Suprapubic skin (tissue), 4 donors: Measurements from ENCODE around the gene DNA2. TPM values are rescaled to one million over a fixed set of nuclear protein-coding genes. Genes with fewer than 3 reads are reported as not detected.

Experiments used
- DNase-seq, 2 donors: peaks; one replicate each; pipeline ENCODE4 v3.0.0-alpha.2; 2019; ENCODE audit warnings: low spot score in 2 of 2
- H3K27ac ChIP-seq: fragments of 200-600 bp; sonication (generic); one replicate; pipeline ENCODE4 v1.5.1; 2019
- H3K27me3 ChIP-seq: fragments of 200-600 bp; sonication (generic); one replicate; pipeline ENCODE4 v1.5.1; 2019
- H3K36me3 ChIP-seq: fragments of 200-600 bp; sonication (generic); one replicate; pipeline ENCODE4 v1.5.1; 2019
- H3K4me1 ChIP-seq: fragments of 200-600 bp; sonication (generic); one replicate; pipeline ENCODE4 v1.5.1; 2019
- H3K4me3 ChIP-seq: fragments of 200-600 bp; sonication (generic); one replicate; pipeline ENCODE4 v1.5.1; 2019; ENCODE audit warnings: mild to moderate bottlenecking
- H3K9me3 ChIP-seq: fragments of 200-600 bp; sonication (generic); one replicate; pipeline ENCODE4 v1.5.1; 2019
- CTCF ChIP-seq, 2 donors: fragments of 200-600 bp in 1 of 2; fragments of 450-650 bp in 1 of 2; sonication (generic) in 1 of 2; IDR thresholded peaks; one replicate each; pipeline ENCODE4 v1.5.1; 2016 to 2019; ENCODE audit warnings: antibody characterized with exemption in 2 of 2, mild to moderate bottlenecking in 1 of 2, moderate library complexity in 1 of 2
- EP300 ChIP-seq: sonication (generic); formaldehyde crosslinking; IDR thresholded peaks from one replicate; pipeline ENCODE4 v1.6.1; 2017; ENCODE audit warnings: antibody characterized with exemption
- POLR2A ChIP-seq, 2 donors: fragments of 450-650 bp; IDR thresholded peaks; one replicate each; pipeline ENCODE4 v1.6.1; 2017; ENCODE audit warnings: antibody characterized with exemption in 2 of 2, mild to moderate bottlenecking in 2 of 2, moderate library complexity in 2 of 2
- POLR2AphosphoS5 ChIP-seq, 3 donors: sonication (generic); formaldehyde crosslinking; IDR thresholded peaks; one replicate each; pipeline ENCODE4 v1.6.1; 2017; ENCODE audit warnings: antibody characterized with exemption in 3 of 3
- WGBS: methylation state at CpG from one replicate; pipeline ENCODE4 v1.1.5; 2018; 5-methylcytosine and 5-hydroxymethylcytosine counted together
- total RNA-seq, 4 donors: library from RNA; depleted of rRNA; stranded (reverse); fragments of >200 nt; gene quantifications; one replicate each; pipeline ENCODE4 v1.1.0, GENCODE V29; 2016

The DNA2 gene
- total RNA-seq, 4 donors from 2014 or later = 2.4 to 7.2 (median 3.5) TPM

- TF ChIP-seq EP300 = no peak
- no peak overlapping the region for H3K4me3 ChIP-seq
- no peak for DNase-seq
- H3K27ac ChIP-seq = no peak overlapping the region
- no peaks in the 10 kb centered on the region for H3K4me1 ChIP-seq
- 94% methylated on average over 5 of the region's 5 CpGs for WGBS
- no peaks in the 10 kb centered on the region for H3K27me3 ChIP-seq
- no peaks in the 10 kb centered on the region for H3K9me3 ChIP-seq
- H3K36me3 ChIP-seq = peaks cover 28% of the 10 kb centered on the region
Measured at GRCh38 chr10:68506411-68506810, 34.6 kb upstream of the DNA2 start.

- no peak for DNase-seq
- TF ChIP-seq CTCF (IDR thresholded peaks at IDR 0.05) = no peak
- TF ChIP-seq POLR2AphosphoS5 (IDR thresholded peaks at IDR 0.05) = no peak
- no peak for TF ChIP-seq POLR2A (IDR thresholded peaks at IDR 0.05)
- no peak for TF ChIP-seq EP300
- no peaks in the 10 kb centered on the region for H3K4me1 ChIP-seq
- H3K27me3 ChIP-seq = no peaks in the 10 kb centered on the region
- WGBS = 81% methylated on average over 1 of the region's 1 CpG
- H3K36me3 ChIP-seq = peaks cover 53% of the 10 kb centered on the region
- no peak overlapping the region for H3K4me3 ChIP-seq
- no peak overlapping the region for H3K27ac ChIP-seq
- no peaks in the 10 kb centered on the region for H3K9me3 ChIP-seq
Measured at GRCh38 chr10:68502846-68503245, 31.1 kb upstream of the DNA2 start.

- H3K9me3 ChIP-seq = no peaks in the 10 kb centered on the region
- H3K27me3 ChIP-seq = no peaks in the 10 kb centered on the region
- DNase-seq = no peak
- H3K27ac ChIP-seq = no peak overlapping the region
- no peak overlapping the region for H3K4me3 ChIP-seq
- TF ChIP-seq POLR2A (IDR thresholded peaks at IDR 0.05) (no peak), POLR2AphosphoS5 (IDR thresholded peaks at IDR 0.05) (no peak)
- H3K36me3 ChIP-seq = peaks cover 56% of the 10 kb centered on the region
- H3K4me1 ChIP-seq = no peaks in the 10 kb centered on the region
- WGBS = 86% methylated on average over 7 of the region's 7 CpGs
Measured at GRCh38 chr10:68501691-68502090, 29.9 kb upstream of the DNA2 start.

- no peak for DNase-seq
- TF ChIP-seq POLR2A (IDR thresholded peaks at IDR 0.05) = no peak
- TF ChIP-seq EP300 = no peak
- TF ChIP-seq CTCF (IDR thresholded peaks at IDR 0.05) = no peak
- 97% methylated on average over 6 of the region's 6 CpGs for WGBS
Measured at GRCh38 chr10:68499544-68499943, 27.8 kb upstream of the DNA2 start.

GRCh38 chr10:68496072-68496471 lies 24.3 kb upstream of the DNA2 start:
- Histone ChIP-seq H3K27me3 (no peaks in the 10 kb centered on the region), H3K36me3 (peaks cover 72% of the 10 kb centered on the region), H3K4me1 (no peaks in the 10 kb centered on the region), H3K4me3 (no peak overlapping the region), H3K9me3 (no peaks in the 10 kb centered on the region), H3K27ac (no peak overlapping the region)
- TF ChIP-seq CTCF (IDR thresholded peaks at IDR 0.05) (no peak), EP300 (no peak), POLR2AphosphoS5 (IDR thresholded peaks at IDR 0.05) (no peak), POLR2A (IDR thresholded peaks at IDR 0.05) (no peak)
- no peak for DNase-seq
- WGBS = 48% methylated on average over 2 of the region's 2 CpGs

More at GRCh38 chr10:68499544-68499943, 27.8 kb upstream of the DNA2 start:
- Histone ChIP-seq H3K27ac (no peak overlapping the region), H3K9me3 (no peaks in the 10 kb centered on the region), H3K36me3 (peaks cover 65% of the 10 kb centered on the region), H3K4me1 (no peaks in the 10 kb centered on the region), H3K4me3 (no peak overlapping the region), H3K27me3 (no peaks in the 10 kb centered on the region)

- DNase-seq = no peak
- no peaks in the 10 kb centered on the region for H3K9me3 ChIP-seq
- peaks cover 80% of the 10 kb centered on the region for H3K36me3 ChIP-seq
- 78% methylated on average over 2 of the region's 2 CpGs for WGBS
- H3K27me3 ChIP-seq = no peaks in the 10 kb centered on the region
- no peak overlapping the region for H3K4me3 ChIP-seq
- H3K4me1 ChIP-seq = no peaks in the 10 kb centered on the region
- TF ChIP-seq POLR2A (IDR thresholded peaks at IDR 0.05) (no peak), CTCF (IDR thresholded peaks at IDR 0.05) (no peak), POLR2AphosphoS5 (IDR thresholded peaks at IDR 0.05) (no peak), EP300 (no peak)
- H3K27ac ChIP-seq = no peak overlapping the region
Measured at GRCh38 chr10:68492118-68492517, 20.3 kb upstream of the DNA2 start.
